HEK293T (cell line): ENCODE results near the gene MTOR.

Experiments used
- ELF4 ChIP-seq: fragments of 450-650 bp; IDR thresholded peaks from 2 replicates; pipeline ENCODE4 v1.6.1; 2017; ENCODE audit warnings: antibody characterized with exemption
- FOXA1 ChIP-seq: fragments of 450-650 bp; IDR thresholded peaks from 2 replicates; pipeline ENCODE4 v1.6.1; 2016; ENCODE audit warnings: mild to moderate bottlenecking
- FOXK2 ChIP-seq: fragments of 450-650 bp; IDR thresholded peaks from 2 replicates; pipeline ENCODE4 v1.6.1; 2016; ENCODE audit warnings: mild to moderate bottlenecking
- HDGF ChIP-seq: fragments of 450-650 bp; IDR thresholded peaks from 2 replicates; pipeline ENCODE4 v1.6.1; 2017; ENCODE audit warnings: antibody characterized with exemption, borderline replicate concordance
- LEF1 ChIP-seq: fragments of 450-650 bp; IDR thresholded peaks from 2 replicates; pipeline ENCODE4 v1.6.1; 2017; ENCODE audit warnings: mild to moderate bottlenecking, borderline replicate concordance

- TF ChIP-seq FOXK2 (no peak), FOXA1 (no peak), LEF1 (no peak), ELF4 (no peak), HDGF (no peak)
Observed at GRCh38 chr1:11283151-11283550, 20.8 kb upstream of the MTOR start.
